Adrenal gland (tissue), 12 donors: ENCODE measurements around the gene SDHAF4. TPM values are rescaled to one million over a fixed set of nuclear protein-coding genes. Genes with fewer than 3 reads are reported as not detected.

ENCODE experiments used
- DNase-seq, 7 donors: peaks; one replicate each; pipeline ENCODE4 v3.0.0-alpha.2; 2019 to 2020
- H3K27ac ChIP-seq, 5 donors: fragments of 200-600 bp; sonication (generic) in 4 of 5; 1 replicate in 3 of 5; 2 replicates in 2 of 5; pipeline versions ENCODE4 v1.5.1 to v1.8.0; 2016 to 2020; ENCODE audit warnings: mild to moderate bottlenecking in 1 of 5
- H3K27me3 ChIP-seq: fragments of 200-600 bp; 2 replicates; pipeline ENCODE4 v1.8.0; 2021
- H3K36me3 ChIP-seq, 2 donors: fragments of 200-600 bp; replicated peaks in 1 of 2; 1 replicate in 1 of 2; 2 replicates in 1 of 2; pipeline versions ENCODE4 v1.5.1 to v1.8.0; 2018 to 2022
- H3K4me1 ChIP-seq, 2 donors: fragments of 200-600 bp; replicated peaks in 1 of 2; 1 replicate in 1 of 2; 2 replicates in 1 of 2; pipeline versions ENCODE4 v1.5.1 to v1.8.0; 2018 to 2021
- H3K4me3 ChIP-seq, 4 donors: fragments of 200-600 bp; sonication (generic) in 3 of 4; one replicate each; pipeline ENCODE4 v1.5.1; 2016 to 2018
- H3K9me3 ChIP-seq, 3 donors: fragments of 200-600 bp; sonication (generic) in 1 of 3; replicated peaks in 1 of 3; 1 replicate in 2 of 3; 2 replicates in 1 of 3; pipeline versions ENCODE4 v1.5.1 to v1.8.0; 2016 to 2021
- CTCF ChIP-seq, 6 experiments: fragments of 450-650 bp in 4 of 6; fragments of 200-600 bp in 2 of 6; sonication (generic) in 1 of 6; IDR thresholded peaks; 1 replicate in 5 of 6; 2 replicates in 1 of 6; pipeline versions ENCODE4 v1.5.1 to v1.8.0; 2016 to 2021; ENCODE audit warnings: antibody characterized with exemption in 6 of 6, mild to moderate bottlenecking in 2 of 6, moderate library complexity in 1 of 6
- POLR2A ChIP-seq, 2 donors: fragments of 450-650 bp; IDR thresholded peaks; one replicate each; pipeline ENCODE4 v1.6.1; 2017; ENCODE audit warnings: antibody characterized with exemption in 2 of 2, mild to moderate bottlenecking in 2 of 2, moderate library complexity in 1 of 2
- WGBS, 4 donors: extraction: QIAGEN DNeasy Blood & Tissue Kit in 2 of 4; methylation state at CpG; one replicate each; pipeline versions ENCODE4 v1.1.5 to v1.1.7; 2013 to 2017; 5-methylcytosine and 5-hydroxymethylcytosine counted together
- intact Hi-C, 2 donors: fragments of 100-400 bp; cut with DNase I; formaldehyde crosslinking; loops; one replicate each; pipeline versions ENCODE4 v1.14.1 to v1.15.0; 2022 to 2023
- polyA plus RNA-seq, 3 donors: library from polyadenylated mRNA; stranded (reverse); fragments of 200-250 nt in 2 of 3; fragments of 350-450 nt in 1 of 3; fragmentation: Illumina TruSeq in 1 of 3; extraction: RNeasy Lipid Tissue Mini Kit (QIAGEN cat#74804) in 1 of 3; gene quantifications; one replicate each; pipeline ENCODE4 v1.2.3, GENCODE V29; 2013 to 2014
- total RNA-seq, 9 donors: library from RNA; depleted of rRNA in 4 of 9; stranded (reverse); fragments of >200 nt in 4 of 9; fragments of 120-200 nt in 1 of 9; fragmentation: NEBNext Ultra II Directional in 1 of 9; extraction: Animal tissue kit (Norgen Biotek cat#: 25700) in 1 of 9; gene quantifications; one replicate each; pipeline versions ENCODE4 v1.1.0 to v1.2.4, GENCODE V29; 2013 to 2023
- donor health status: healthy with polysubstance abuse.
- donor health status: Bipolar disorder and iron deficiency.
- donor health status: DM: yes; HTN: yes; CAD: no.
- donor health status: DM: no; HTN: no; CAD: no.
- donor health status: DM: no; HTN: no; CAD: no.
- donor health status: DM: yes; HTN: yes; CAD: no.

Gene SDHAF4
- total and polyA plus RNA-seq, 12 donors, result 4.2 to 47.2 (median 16.9) TPM

GRCh38 chr6:70563530-70563929 lies 3.2 kb upstream of the SDHAF4 start:
- Histone ChIP-seq H3K27ac (peak overlapping the region in 2 of 5 donors; percentile 13 to 43), H3K27me3 (no peaks in the 10 kb centered on the region), H3K36me3 (no peaks in the 10 kb centered on the region), H3K4me3 (no peak overlapping the region), H3K9me3 (no peaks in the 10 kb centered on the region), H3K4me1 (peaks cover 10 to 22% of the 10 kb centered on the region in 2 donors)
- intact Hi-C loops, result loop anchor here in 1 of 2 donors (10.0 kb wide), 1 partner anchor 121 kb away; no protein-coding TSS in a partner anchor
- TF ChIP-seq POLR2A (IDR thresholded peaks at IDR 0.05), result no peak
- TF ChIP-seq CTCF (IDR thresholded peaks at IDR 0.05), result no peak
- 36 to 42% (median 38%) methylated on average over 6 of the region's 6 CpGs for WGBS, 4 donors
- peak in 5 of 7 donors; percentile 14 to 55 (median 45) for DNase-seq

- Histone ChIP-seq H3K4me1 (no peaks in the 10 kb centered on the region), H3K27ac (no peak overlapping the region), H3K4me3 (no peak overlapping the region), H3K9me3 (no peaks in the 10 kb centered on the region), H3K27me3 (no peaks in the 10 kb centered on the region), H3K36me3 (peaks cover 0 to 3% of the 10 kb centered on the region in 2 donors)
- TF ChIP-seq CTCF (IDR thresholded peaks at IDR 0.05) (no peak), POLR2A (IDR thresholded peaks at IDR 0.05) (no peak)
- WGBS, 4 donors, result 96 to 100% (median 100%) methylated on average over 2 of the region's 2 CpGs
- intact Hi-C loops, result no loop called here
- no peak for DNase-seq
Measured at GRCh38 chr6:70574643-70575042, 7.9 kb downstream of the SDHAF4 start.

- no peak for DNase-seq
- Histone ChIP-seq H3K27ac (no peak overlapping the region), H3K4me1 (no peaks in the 10 kb centered on the region), H3K36me3 (peaks cover 0 to 15% of the 10 kb centered on the region in 2 donors), H3K4me3 (no peak overlapping the region), H3K9me3 (no peaks in the 10 kb centered on the region), H3K27me3 (no peaks in the 10 kb centered on the region)
- intact Hi-C loops, result no loop called here
- 67 to 76% (median 73%) methylated on average over 7 of the region's 7 CpGs for WGBS, 4 donors
- TF ChIP-seq CTCF (IDR thresholded peaks at IDR 0.05) (no peak), POLR2A (IDR thresholded peaks at IDR 0.05) (no peak)
Measured at GRCh38 chr6:70575899-70576495, 9.3 kb downstream of the SDHAF4 start.

- intact Hi-C loops, result loop anchor here in 1 of 2 donors (10.0 kb wide), 1 partner anchor 79 kb away; the partner anchor contains the start of gene SMAP1
- H3K4me3 ChIP-seq, result no peak overlapping the region
- 97 to 100% (median 100%) methylated on average over 1 of the region's 1 CpG for WGBS, 4 donors
- no peak for DNase-seq
- no peaks in the 10 kb centered on the region for H3K4me1 ChIP-seq
- TF ChIP-seq CTCF (IDR thresholded peaks at IDR 0.05) (no peak), POLR2A (IDR thresholded peaks at IDR 0.05) (no peak)
- peaks cover 0 to 18% of the 10 kb centered on the region in 2 donors for H3K36me3 ChIP-seq
- H3K27ac ChIP-seq, result no peak overlapping the region
- no peaks in the 10 kb centered on the region for H3K9me3 ChIP-seq
- no peaks in the 10 kb centered on the region for H3K27me3 ChIP-seq
Measured at GRCh38 chr6:70586114-70586513, 19.4 kb downstream of the SDHAF4 start.
